SJSA1 (cell line): ENCODE data around the gene SIGLEC8. TPM values are rescaled to one million over a fixed set of nuclear protein-coding genes. Genes with fewer than 3 reads are reported as not detected.
"Not testable (repeated sequence)": the region's sequence is repeated elsewhere in the genome, so short reads cannot be mapped to it uniquely, and the experiment has no call there.

ENCODE experiments used
- DNase-seq, 2 experiments: peaks; one replicate each; pipeline ENCODE4 v3.0.0-alpha.2; 2015 to 2020; ENCODE audit warnings: low spot score in 2 of 2, low read depth in 1 of 2
- H3K27ac ChIP-seq: fragments of 250-450 bp; sonication (Bioruptor Pico); 2 replicates; pipeline ENCODE4 v1.5.1; 2020; ENCODE audit warnings: mild to moderate bottlenecking, moderate library complexity
- H3K27me3 ChIP-seq: fragments of 250-450 bp; sonication (Bioruptor Pico); replicated peaks from 2 replicates; pipeline ENCODE4 v1.5.1; 2020; ENCODE audit warnings: mild to moderate bottlenecking, moderate library complexity
- H3K36me3 ChIP-seq: fragments of 250-450 bp; sonication (Bioruptor Pico); 2 replicates; pipeline ENCODE4 v1.5.1; 2020; ENCODE audit warnings: mild to moderate bottlenecking
- H3K4me1 ChIP-seq: fragments of 250-450 bp; sonication (Bioruptor Pico); replicated peaks from 2 replicates; pipeline ENCODE4 v1.6.1; 2021; ENCODE audit warnings: mild to moderate bottlenecking
- H3K4me3 ChIP-seq: fragments of 250-450 bp; sonication (Bioruptor Pico); 2 replicates; pipeline ENCODE4 v1.5.1; 2020; ENCODE audit warnings: mild to moderate bottlenecking
- H3K9me3 ChIP-seq: fragments of 250-450 bp; sonication (Bioruptor Pico); replicated peaks from 2 replicates; pipeline ENCODE4 v1.5.1; 2020; ENCODE audit warnings: mild to moderate bottlenecking
- total RNA-seq: library from RNA; depleted of rRNA; stranded (reverse); fragments of >200 nt; shearing (Covaris generic); gene quantifications from 2 replicates; pipeline ENCODE4 v1.2.3, GENCODE V29; 2014; rRNA removed

SIGLEC8 gene
- total RNA-seq, 1 experiment from 2014 or later = not detected

GRCh38 chr19:51420511-51420910, 37.7 kb downstream of the SIGLEC8 start:
- H3K9me3 ChIP-seq, H3K27me3 ChIP-seq, H3K36me3 ChIP-seq, H3K4me3 ChIP-seq, DNase-seq, H3K27ac ChIP-seq, H3K4me1 ChIP-seq: not testable (repeated sequence)

- no peak for DNase-seq
- Histone ChIP-seq H3K4me1 (no peaks in the 10 kb centered on the region), H3K4me3 (no peak overlapping the region), H3K27me3 (no peaks in the 10 kb centered on the region), H3K27ac (no peak overlapping the region), H3K36me3 (no peaks in the 10 kb centered on the region), H3K9me3 (no peaks in the 10 kb centered on the region; the same call in 1 of the 2 replicates)
These were observed 39.5 kb downstream of the SIGLEC8 start for GRCh38 chr19:51418707-51419106.

DNA sequence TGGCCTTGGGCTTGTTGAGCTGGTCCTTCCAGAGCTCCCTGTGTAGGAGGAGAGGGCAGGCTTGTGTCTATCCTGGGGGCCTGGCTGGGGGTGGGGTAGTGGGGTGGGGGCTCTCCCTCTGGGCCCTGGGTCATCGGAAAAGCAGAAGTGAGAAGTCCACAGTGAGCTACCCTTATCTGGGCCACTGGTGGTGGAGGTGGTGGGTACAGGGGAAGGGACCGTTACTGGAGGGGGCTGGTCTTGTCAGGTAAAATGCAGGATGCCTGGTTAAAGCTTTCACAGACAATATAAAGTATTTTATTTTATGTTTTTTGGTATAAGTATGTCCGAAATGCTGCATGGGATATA, 40.5 kb downstream of the SIGLEC8 start:
- no peak overlapping the region for H3K4me3 ChIP-seq
- no peak for DNase-seq
- no peaks in the 10 kb centered on the region for H3K36me3 ChIP-seq
- no peaks in the 10 kb centered on the region; the same call in 1 of the 2 replicates for H3K9me3 ChIP-seq
- no peaks in the 10 kb centered on the region for H3K27me3 ChIP-seq
- no peak overlapping the region for H3K27ac ChIP-seq
- H3K4me1 ChIP-seq = no peaks in the 10 kb centered on the region

GRCh38 chr19:51417107-51417809, 41.0 kb downstream of the SIGLEC8 start, which contains the start of gene SIGLEC10:
SIGLEC10 (minus strand) TSS chr19:51417642; CDS start chr19:51417581, 61 bp downstream.
- Histone ChIP-seq H3K9me3 (no peaks in the 10 kb centered on the region; the same call in 1 of the 2 replicates), H3K27ac (no peak within 1 kb of the TSS), H3K4me1 (no peaks in the 10 kb centered on the region), H3K27me3 (no peaks in the 10 kb centered on the region), H3K4me3 (no peak within 1 kb of the TSS), H3K36me3 (no peaks in the 10 kb centered on the region)
- no peak for DNase-seq

DNA sequence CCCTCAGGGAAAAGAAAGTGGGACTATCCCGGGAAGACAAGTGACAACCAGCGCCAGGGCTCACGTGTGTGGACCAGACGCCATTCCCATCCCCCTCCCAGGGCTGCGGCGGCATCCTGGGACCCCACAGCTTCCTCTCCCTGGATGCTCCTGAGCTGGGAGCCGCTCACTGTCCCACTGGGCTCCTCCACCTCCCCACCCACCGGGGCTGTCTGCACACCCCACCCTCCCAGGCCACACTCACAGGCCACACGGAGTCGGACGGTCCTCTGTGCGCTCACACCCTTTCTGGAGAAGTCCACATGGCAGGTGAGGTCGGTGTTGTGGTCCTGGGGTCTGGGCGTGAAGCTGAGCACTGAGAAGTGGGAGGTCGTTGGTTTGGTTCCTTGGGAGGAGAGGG, 41.8 kb downstream of the SIGLEC8 start:
- H3K27ac ChIP-seq, H3K36me3 ChIP-seq, H3K27me3 ChIP-seq, H3K9me3 ChIP-seq, H3K4me1 ChIP-seq, H3K4me3 ChIP-seq, DNase-seq: not testable (repeated sequence)

DNA sequence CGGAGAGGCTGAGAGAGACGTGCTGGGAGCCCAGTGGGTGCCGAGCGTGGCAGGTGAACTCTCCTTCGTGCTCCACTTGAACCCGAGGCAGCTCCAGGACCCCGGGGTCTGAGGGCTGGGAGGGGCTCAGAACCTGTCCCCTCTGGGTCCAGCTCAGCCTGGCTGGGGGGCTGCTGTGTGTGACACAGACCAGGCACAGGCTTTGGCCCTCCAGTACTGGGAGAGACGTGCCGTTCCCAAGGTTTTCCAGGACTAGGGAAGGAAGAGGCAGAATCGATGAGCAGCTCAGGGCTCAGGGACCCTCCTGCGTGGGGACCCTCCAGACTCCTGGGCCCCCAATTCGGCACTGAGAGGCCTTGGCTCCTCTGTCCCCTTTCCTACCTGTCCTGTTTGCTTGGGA, 43.1 kb downstream of the SIGLEC8 start:
- Histone ChIP-seq H3K9me3 (no peaks in the 10 kb centered on the region), H3K27me3 (no peaks in the 10 kb centered on the region), H3K4me3 (no peak overlapping the region), H3K4me1 (no peaks in the 10 kb centered on the region), H3K27ac (no peak overlapping the region), H3K36me3 (no peaks in the 10 kb centered on the region)
- DNase-seq = no peak

- DNase-seq = no peak
These were observed 47.1 kb downstream of the SIGLEC8 start for GRCh38 chr19:51410950-51411748.

GRCh38 chr19:51407511-51408131, 50.6 kb downstream of the SIGLEC8 start:
- DNase-seq = no peak
- Histone ChIP-seq H3K36me3 (no peaks in the 10 kb centered on the region), H3K27ac (no peak overlapping the region), H3K4me3 (no peak overlapping the region), H3K4me1 (no peaks in the 10 kb centered on the region), H3K9me3 (no peaks in the 10 kb centered on the region), H3K27me3 (no peaks in the 10 kb centered on the region)

More at GRCh38 chr19:51410950-51411748, 47.1 kb downstream of the SIGLEC8 start:
- H3K4me1 ChIP-seq = no peaks in the 10 kb centered on the region
- no peaks in the 10 kb centered on the region for H3K27me3 ChIP-seq
- no peak overlapping the region for H3K27ac ChIP-seq
- no peaks in the 10 kb centered on the region for H3K36me3 ChIP-seq
- no peak overlapping the region for H3K4me3 ChIP-seq
- no peaks in the 10 kb centered on the region for H3K9me3 ChIP-seq

GRCh38 chr19:51402117-51402516, 56.1 kb downstream of the SIGLEC8 start:
- Histone ChIP-seq H3K9me3 (peaks cover 6% of the 10 kb centered on the region; the same call in 1 of the 2 replicates), H3K27me3 (no peaks in the 10 kb centered on the region), H3K4me1 (no peaks in the 10 kb centered on the region), H3K27ac (no peak overlapping the region), H3K4me3 (no peak overlapping the region), H3K36me3 (no peaks in the 10 kb centered on the region)
- DNase-seq = no peak

Other genes with a start within 250 kb of the SIGLEC8 start
- not detected in 2 replicates for gene CD33, start 233.4 kb downstream of the SIGLEC8 start, total RNA-seq
- not detected in 2 replicates for gene SIGLECL1, start 207.4 kb downstream of the SIGLEC8 start, total RNA-seq
- gene IGLON5, start 146.8 kb downstream of the SIGLEC8 start, total RNA-seq = not detected in 2 replicates
- 0.08 and 0.25 TPM in 2 replicates for gene VSIG10L, start 116.3 kb downstream of the SIGLEC8 start, total RNA-seq
- gene ETFB, start 92.1 kb downstream of the SIGLEC8 start, total RNA-seq = 91.4 and 205 TPM in 2 replicates
- not detected in 2 replicates for gene CLDND2, start 89.5 kb downstream of the SIGLEC8 start, total RNA-seq
- not detected in 2 replicates for gene NKG7, start 85.8 kb downstream of the SIGLEC8 start, total RNA-seq
- not detected in 2 replicates for gene LIM2, start 70.5 kb downstream of the SIGLEC8 start, total RNA-seq
- not detected in 2 replicates for gene C19orf84, start 67.9 kb downstream of the SIGLEC8 start, total RNA-seq
- not detected in 2 replicates for gene SIGLEC10, start 40.8 kb downstream of the SIGLEC8 start, total RNA-seq
- not detected in 2 replicates for gene CEACAM18, start 20.1 kb upstream of the SIGLEC8 start, total RNA-seq
- gene SIGLEC12, start 43.3 kb upstream of the SIGLEC8 start, total RNA-seq = not detected in 2 replicates
- not detected in 2 replicates for gene SIGLEC6, start 73.2 kb upstream of the SIGLEC8 start, total RNA-seq
- gene ZNF175, start 112.8 kb upstream of the SIGLEC8 start, total RNA-seq = 2.6 and 20.7 TPM in 2 replicates
- not detected in 2 replicates for gene SIGLEC5, start 171.9 kb upstream of the SIGLEC8 start, total RNA-seq
- not detected in 2 replicates for gene SIGLEC14, start 188.4 kb upstream of the SIGLEC8 start, total RNA-seq
- gene SPACA6, start 234.9 kb upstream of the SIGLEC8 start, total RNA-seq = 8.7 and 10.7 TPM in 2 replicates